ENCODE data around the gene TMUB1.

DNA sequence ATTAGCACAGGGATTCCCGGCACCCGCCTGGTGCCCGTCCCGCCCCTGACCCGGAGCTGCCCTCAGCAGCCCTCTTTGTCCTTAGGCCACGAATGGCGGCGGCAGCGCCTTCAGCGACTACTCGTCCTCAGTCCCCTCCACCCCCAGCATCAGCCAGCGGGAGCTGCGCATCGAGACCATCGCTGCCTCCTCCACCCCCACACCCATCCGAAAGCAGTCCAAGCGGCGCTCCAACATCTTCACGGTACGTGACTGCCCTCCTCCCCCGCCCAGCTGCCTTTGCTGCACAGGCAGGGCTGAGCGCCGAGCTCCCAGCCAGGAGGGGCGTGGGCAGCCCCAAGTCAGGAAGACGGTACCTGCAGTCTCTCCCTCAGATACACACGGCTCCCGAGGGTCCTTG lies 36.6 kb upstream of the TMUB1 start:
- TF ChIP-seq, protein P1, sequence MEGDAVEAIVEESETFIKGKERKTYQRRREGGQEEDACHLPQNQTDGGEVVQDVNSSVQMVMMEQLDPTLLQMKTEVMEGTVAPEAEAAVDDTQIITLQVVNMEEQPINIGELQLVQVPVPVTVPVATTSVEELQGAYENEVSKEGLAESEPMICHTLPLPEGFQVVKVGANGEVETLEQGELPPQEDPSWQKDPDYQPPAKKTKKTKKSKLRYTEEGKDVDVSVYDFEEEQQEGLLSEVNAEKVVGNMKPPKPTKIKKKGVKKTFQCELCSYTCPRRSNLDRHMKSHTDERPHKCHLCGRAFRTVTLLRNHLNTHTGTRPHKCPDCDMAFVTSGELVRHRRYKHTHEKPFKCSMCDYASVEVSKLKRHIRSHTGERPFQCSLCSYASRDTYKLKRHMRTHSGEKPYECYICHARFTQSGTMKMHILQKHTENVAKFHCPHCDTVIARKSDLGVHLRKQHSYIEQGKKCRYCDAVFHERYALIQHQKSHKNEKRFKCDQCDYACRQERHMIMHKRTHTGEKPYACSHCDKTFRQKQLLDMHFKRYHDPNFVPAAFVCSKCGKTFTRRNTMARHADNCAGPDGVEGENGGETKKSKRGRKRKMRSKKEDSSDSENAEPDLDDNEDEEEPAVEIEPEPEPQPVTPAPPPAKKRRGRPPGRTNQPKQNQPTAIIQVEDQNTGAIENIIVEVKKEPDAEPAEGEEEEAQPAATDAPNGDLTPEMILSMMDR (IDR thresholded peaks at IDR 0.05; ENCODE audit: low read depth, low read length) = no peak
- TF ChIP-seq EZH2phosphoT487 (IDR thresholded peaks at IDR 0.05; ENCODE audit: low read depth) = no peak

Measured in OCI-LY3 (cell line).